ENCODE measurements around the gene HIVEP3. TPM values are rescaled to one million over a fixed set of nuclear protein-coding genes. Genes with fewer than 3 reads are reported as not detected.

The HIVEP3 gene
- total RNA-seq, 1 donor from 2014 or later = 1.7 TPM

GRCh38 chr1:41502912-41503311, 415.8 kb downstream of the HIVEP3 start:
- DNase-seq (ENCODE audit: low spot score) = no peak

GRCh38 chr1:41501581-41501980, 417.1 kb downstream of the HIVEP3 start:
- DNase-seq (ENCODE audit: low spot score) = no peak

GRCh38 chr1:41500781-41501518, 417.8 kb downstream of the HIVEP3 start:
- no peak for DNase-seq (ENCODE audit: low spot score)

- DNase-seq (ENCODE audit: low spot score) = no peak
Observed at GRCh38 chr1:41500378-41500777, 418.3 kb downstream of the HIVEP3 start.

GRCh38 chr1:41499591-41499990, 419.1 kb downstream of the HIVEP3 start:
- DNase-seq (ENCODE audit: low spot score) = no peak

- no peak for DNase-seq (ENCODE audit: low spot score)
Observed at GRCh38 chr1:41498804-41499203, 419.9 kb downstream of the HIVEP3 start.

- no peak for DNase-seq (ENCODE audit: low spot score)
Observed at GRCh38 chr1:41498391-41498790, 420.3 kb downstream of the HIVEP3 start.

- DNase-seq (ENCODE audit: low spot score) = no peak
Observed at GRCh38 chr1:41497461-41498030, 421.2 kb downstream of the HIVEP3 start.

- no peak for DNase-seq (ENCODE audit: low spot score)
Observed at GRCh38 chr1:41497056-41497440, 421.7 kb downstream of the HIVEP3 start.

GRCh38 chr1:41496080-41497055, 422.4 kb downstream of the HIVEP3 start:
- peak; percentile 94 for DNase-seq (ENCODE audit: low spot score)

GRCh38 chr1:41495210-41495948, 423.3 kb downstream of the HIVEP3 start:
- no peak for DNase-seq (ENCODE audit: low spot score)

- no peak for DNase-seq (ENCODE audit: low spot score)
Observed at GRCh38 chr1:41494351-41495209, 424.1 kb downstream of the HIVEP3 start.

GRCh38 chr1:41493626-41494350, 424.9 kb downstream of the HIVEP3 start:
- no peak for DNase-seq (ENCODE audit: low spot score)

GRCh38 chr1:41493117-41493536, 425.6 kb downstream of the HIVEP3 start:
- peak; percentile 74 for DNase-seq (ENCODE audit: low spot score)

GRCh38 chr1:41492341-41492848, 426.3 kb downstream of the HIVEP3 start:
- no peak for DNase-seq (ENCODE audit: low spot score)

GRCh38 chr1:41490911-41491310, 427.8 kb downstream of the HIVEP3 start:
- no peak for DNase-seq (ENCODE audit: low spot score)

GRCh38 chr1:41489561-41489960, 429.2 kb downstream of the HIVEP3 start:
- no peak for DNase-seq (ENCODE audit: low spot score)

GRCh38 chr1:41488040-41488951, 430.4 kb downstream of the HIVEP3 start:
- peak; percentile 65 for DNase-seq (ENCODE audit: low spot score)
